HG02798 (cell line): ENCODE data around the gene ACBD6.

Experiments used
- ATAC-seq: cut with Tn5 transposase; IDR thresholded peaks from one replicate; pipeline ENCODE4 v1.9.1; 2021; ENCODE audit warnings: mild to moderate bottlenecking; ENCODE audit not compliant: unreplicated experiment, poor library complexity

Gene ACBD6

GRCh38 chr1:180249725-180250498, 252.5 kb downstream of the ACBD6 start:
- no peak for ATAC-seq

- no peak for ATAC-seq
These were observed 253.4 kb downstream of the ACBD6 start for GRCh38 chr1:180248731-180249681.

- no peak for ATAC-seq
These were observed 254.2 kb downstream of the ACBD6 start for GRCh38 chr1:180248176-180248575.

- ATAC-seq = no peak
These were observed 254.8 kb downstream of the ACBD6 start for GRCh38 chr1:180247580-180247979.

- no peak for ATAC-seq
These were observed 255.3 kb downstream of the ACBD6 start for GRCh38 chr1:180247061-180247460.

- no peak for ATAC-seq
These were observed 255.8 kb downstream of the ACBD6 start for GRCh38 chr1:180246579-180246978.

- no peak for ATAC-seq
These were observed 257.5 kb downstream of the ACBD6 start for GRCh38 chr1:180244840-180245239.

- no peak for ATAC-seq
These were observed 258.7 kb downstream of the ACBD6 start for GRCh38 chr1:180243517-180244221.

GRCh38 chr1:180241716-180242544, 260.4 kb downstream of the ACBD6 start:
- ATAC-seq = no peak

GRCh38 chr1:180239145-180240096, 263.0 kb downstream of the ACBD6 start:
- no peak for ATAC-seq

GRCh38 chr1:180238675-180239074, 263.7 kb downstream of the ACBD6 start:
- no peak for ATAC-seq
